ENCODE data around the gene SCG3.

Gene SCG3

DNA sequence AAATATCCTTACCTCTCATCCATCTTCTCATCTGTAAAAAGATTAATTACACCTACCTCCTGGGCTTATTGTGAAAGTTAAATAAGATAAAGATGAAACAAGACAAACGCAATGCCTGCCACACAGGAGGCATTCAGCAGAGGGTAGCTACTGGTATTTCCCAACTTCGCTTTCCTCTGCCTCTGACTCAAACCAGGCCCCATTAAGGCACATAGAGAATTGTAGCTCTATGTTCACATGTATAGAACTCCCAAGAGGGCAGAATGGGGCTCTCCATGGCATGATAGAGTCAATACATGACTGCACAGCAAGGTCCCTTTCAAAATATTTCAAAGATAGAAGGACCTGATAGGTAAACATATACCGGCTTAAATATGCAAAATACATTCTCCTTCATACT is 54.8 kb downstream of the SCG3 start:
- Histone ChIP-seq H2AFZ (ENCODE audit: low read depth, low read length, severe bottlenecking) (no peak overlapping the region), H4K20me1 (ENCODE audit: low read depth, low read length) (no peaks in the 10 kb centered on the region), H3K27ac (ENCODE audit: low read depth, low read length) (no peak overlapping the region), H3F3A (ENCODE audit: insufficient read depth) (peaks cover 12% of the 10 kb centered on the region), H3K27me3 (ENCODE audit: low read length) (no peaks in the 10 kb centered on the region), H3K36me3 (ENCODE audit: low read length) (no peaks in the 10 kb centered on the region), H3K9ac (ENCODE audit: low read length) (no peak overlapping the region), H3K4me2 (ENCODE audit: low read depth, low read length, poor library complexity, severe bottlenecking) (no peak overlapping the region), H3K4me3 (ENCODE audit: insufficient read depth, low read length, poor library complexity, severe bottlenecking) (no peak overlapping the region), H3K79me2 (ENCODE audit: insufficient read depth, low read length) (no peaks in the 10 kb centered on the region), H3K9me2 (replicated peaks; ENCODE audit: insufficient read depth, low read length) (no peaks in the 10 kb centered on the region), H3K9me3 (ENCODE audit: insufficient read depth, low read length) (no peaks in the 10 kb centered on the region)
- TF ChIP-seq CTCF (IDR thresholded peaks at IDR 0.05; ENCODE audit: insufficient read depth, low read length, poor library complexity, severe bottlenecking) (no peak), EZH2phosphoT487 (conservative IDR thresholded peaks at IDR 0.05; ENCODE audit: low read length) (no peak)

DNA sequence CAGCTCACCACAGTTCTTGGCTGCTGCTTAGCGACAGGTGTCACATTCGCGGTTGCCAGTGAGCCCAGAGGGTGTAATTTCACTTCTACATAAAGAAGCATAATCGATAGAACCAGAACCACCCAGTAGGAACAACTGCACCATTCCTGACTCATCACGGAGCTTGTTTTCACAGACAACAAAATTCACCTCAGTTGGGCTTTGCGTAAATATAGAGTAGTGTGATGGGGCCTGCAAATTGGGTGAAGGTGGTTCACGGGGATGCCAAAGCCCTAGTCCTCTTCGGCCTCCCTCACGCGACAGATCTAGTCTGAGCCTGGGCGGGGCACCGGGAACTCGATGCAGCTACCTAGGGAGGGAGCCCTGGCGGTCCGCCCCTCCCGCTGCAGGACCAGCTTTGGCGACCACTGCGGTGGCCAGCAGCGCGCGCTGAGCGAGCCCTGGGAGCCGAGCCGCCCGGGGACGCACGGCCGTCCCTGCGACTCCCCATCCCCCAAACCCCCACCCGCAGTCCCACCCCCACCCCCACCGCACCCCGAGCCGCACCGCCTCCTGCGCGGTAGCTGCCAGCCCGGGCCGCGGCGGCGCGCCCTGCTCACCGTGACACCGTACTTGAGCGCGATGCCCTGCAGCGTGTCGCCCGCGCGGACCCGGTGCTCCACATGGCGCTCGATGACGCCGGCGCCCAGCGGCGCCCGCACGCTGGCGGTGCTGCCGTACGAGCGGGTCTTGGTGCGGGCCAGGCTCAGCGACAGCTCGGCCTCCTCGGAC is 55.6 kb downstream of the SCG3 start:
- Histone ChIP-seq H3K9me2 (replicated peaks; ENCODE audit: insufficient read depth, low read length) (no peaks in the 10 kb centered on the region), H3K27me3 (ENCODE audit: low read length) (no peaks in the 10 kb centered on the region), H3K36me3 (ENCODE audit: low read length) (no peaks in the 10 kb centered on the region), H3K27ac (ENCODE audit: low read depth, low read length) (no peak overlapping the region), H3K9me3 (ENCODE audit: insufficient read depth, low read length) (no peaks in the 10 kb centered on the region), H3K4me3 (ENCODE audit: insufficient read depth, low read length, poor library complexity, severe bottlenecking) (peak overlapping the region; percentile 56), H4K20me1 (ENCODE audit: low read depth, low read length) (no peaks in the 10 kb centered on the region), H3K4me2 (ENCODE audit: low read depth, low read length, poor library complexity, severe bottlenecking) (peak overlapping the region; percentile 64), H3K9ac (ENCODE audit: low read length) (peak overlapping the region; percentile 54), H2AFZ (ENCODE audit: low read depth, low read length, severe bottlenecking) (peak overlapping the region; percentile 78), H3F3A (ENCODE audit: insufficient read depth) (peaks cover 12% of the 10 kb centered on the region), H3K79me2 (ENCODE audit: insufficient read depth, low read length) (no peaks in the 10 kb centered on the region)
- TF ChIP-seq CTCF (IDR thresholded peaks at IDR 0.05; ENCODE audit: insufficient read depth, low read length, poor library complexity, severe bottlenecking): no peak
- TF ChIP-seq EZH2phosphoT487 (conservative IDR thresholded peaks at IDR 0.05; ENCODE audit: low read length): no peak

- Histone ChIP-seq H3K4me3 (ENCODE audit: insufficient read depth, low read length, poor library complexity, severe bottlenecking) (peak within 1 kb of the TSS; percentile 56), H4K20me1 (ENCODE audit: low read depth, low read length) (no peaks in the 10 kb centered on the region), H3K27me3 (ENCODE audit: low read length) (no peaks in the 10 kb centered on the region), H2AFZ (ENCODE audit: low read depth, low read length, severe bottlenecking) (peak within 1 kb of the TSS; percentile 78), H3K36me3 (ENCODE audit: low read length) (no peaks in the 10 kb centered on the region), H3K9me3 (ENCODE audit: insufficient read depth, low read length) (no peaks in the 10 kb centered on the region), H3K9ac (ENCODE audit: low read length) (peak within 1 kb of the TSS; percentile 54), H3K9me2 (replicated peaks; ENCODE audit: insufficient read depth, low read length) (no peaks in the 10 kb centered on the region), H3K4me2 (ENCODE audit: low read depth, low read length, poor library complexity, severe bottlenecking) (peak within 1 kb of the TSS; percentile 64), H3K27ac (ENCODE audit: low read depth, low read length) (no peak within 1 kb of the TSS), H3K79me2 (ENCODE audit: insufficient read depth, low read length) (no peaks in the 10 kb centered on the region), H3F3A (ENCODE audit: insufficient read depth) (peaks cover 6% of the 10 kb centered on the region)
- no peak for TF ChIP-seq CTCF (IDR thresholded peaks at IDR 0.05; ENCODE audit: insufficient read depth, low read length, poor library complexity, severe bottlenecking)
- TF ChIP-seq EZH2phosphoT487 (conservative IDR thresholded peaks at IDR 0.05; ENCODE audit: low read length): no peak
Measured at GRCh38 chr15:51737522-51738305, 56.4 kb downstream of the SCG3 start, which contains the start of gene LYSMD2. TSS of gene LYSMD2 (minus strand) at chr15:51737655. CDS start at chr15:51737622, 33 bp downstream.

Data from SU-DHL-6 (cell line).